Measurements from ENCODE around the gene GNS.

Gene GNS

DNA sequence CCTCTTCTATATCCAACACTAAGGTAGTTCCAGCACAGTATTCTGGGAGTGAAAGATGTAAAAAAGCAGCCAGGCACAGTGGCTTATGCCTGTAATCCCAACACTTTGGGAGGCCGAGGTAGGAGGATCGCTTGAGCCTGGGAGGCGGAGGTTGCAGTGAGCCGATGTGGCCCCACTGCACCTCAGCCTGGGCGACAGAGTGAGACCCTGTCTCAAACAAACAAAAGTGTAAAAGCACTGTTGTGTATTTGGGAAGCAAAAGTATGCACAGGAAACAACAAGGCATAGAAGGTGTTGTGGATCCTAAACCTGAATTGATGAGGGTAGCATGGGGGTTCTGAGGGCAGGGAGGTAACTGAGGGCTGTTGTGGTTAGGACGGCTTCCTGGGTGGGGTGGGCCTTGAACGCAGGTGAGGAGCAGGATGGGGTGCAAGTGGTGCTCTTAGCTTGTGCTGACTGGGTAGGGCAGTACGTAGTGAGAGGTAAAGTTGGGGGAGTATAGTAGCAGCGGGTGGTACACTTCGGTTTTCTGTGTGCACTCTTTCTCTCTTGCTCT, 84.8 kb downstream of the GNS start:
- DNase-seq (ENCODE audit: low read depth in 2 of 2), result no peak

GRCh38 chr12:64673490-64674169, 85.6 kb downstream of the GNS start:
- no peak for DNase-seq (ENCODE audit: low read depth in 2 of 2)

DNA sequence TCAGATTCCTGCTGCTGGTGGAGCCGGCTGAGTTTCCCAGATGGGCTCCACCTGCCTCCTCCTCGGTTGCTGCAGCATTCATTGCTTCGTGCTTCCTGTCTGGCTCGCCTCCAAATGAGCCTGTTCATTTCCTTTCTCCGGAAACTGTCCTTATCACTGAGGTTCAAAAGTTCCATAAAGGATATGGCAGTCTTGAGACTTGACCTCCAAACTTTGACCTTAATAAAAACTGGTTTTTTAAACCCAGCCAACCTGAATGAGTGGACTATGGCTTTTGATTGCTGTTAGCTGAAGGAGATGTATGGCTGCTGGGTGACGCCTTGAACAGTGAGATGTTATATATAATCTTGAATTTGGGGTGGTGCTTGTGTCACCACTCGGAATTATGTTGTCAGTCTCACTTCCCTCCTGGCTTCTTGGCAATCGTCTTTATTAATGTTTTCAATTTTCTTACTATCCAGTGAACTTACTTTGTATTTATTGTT, 86.2 kb downstream of the GNS start:
- no peak for DNase-seq (ENCODE audit: low read depth in 2 of 2)

- no peak for DNase-seq (ENCODE audit: low read depth in 2 of 2)
Observed at GRCh38 chr12:64671681-64672080, 87.5 kb downstream of the GNS start.

DNA sequence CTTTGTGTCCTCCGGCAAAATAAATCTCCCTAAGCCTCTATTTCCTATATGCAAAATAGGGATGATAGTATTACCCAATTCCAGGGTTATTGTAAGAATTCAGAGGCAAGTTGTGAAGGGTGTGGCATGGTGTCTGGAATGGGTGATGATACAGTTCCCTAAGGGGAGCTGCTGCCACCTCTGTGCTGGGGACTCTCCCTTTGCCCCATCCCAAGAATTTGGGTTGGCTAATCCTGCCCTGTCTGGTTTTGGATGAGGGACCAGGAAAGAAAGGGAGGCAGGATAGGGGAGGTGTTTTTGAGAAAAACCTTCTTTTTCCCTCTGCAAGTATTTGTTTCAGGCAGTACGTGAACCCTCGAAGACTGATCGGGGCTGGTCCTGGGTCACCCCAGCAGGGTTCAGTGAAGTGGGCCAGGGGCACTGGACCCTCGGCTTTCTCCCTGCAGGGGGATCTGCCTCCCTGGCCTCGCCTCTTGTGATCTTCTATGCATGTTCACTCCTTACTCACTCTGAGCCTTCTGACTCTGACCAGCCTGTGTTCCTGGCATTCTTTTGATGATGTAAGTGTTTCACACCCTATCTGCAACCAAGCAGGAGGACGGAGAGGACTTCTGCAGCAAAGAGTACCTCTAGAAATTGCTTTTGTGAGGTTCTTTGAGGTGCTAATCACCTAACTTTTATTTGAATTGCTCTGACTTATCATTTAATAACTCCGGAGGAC, 88.1 kb downstream of the GNS start:
- DNase-seq (ENCODE audit: low read depth in 2 of 2), result no peak

- no peak for DNase-seq (ENCODE audit: low read depth in 2 of 2)
Observed at GRCh38 chr12:64670019-64670418, 89.2 kb downstream of the GNS start.

DNA sequence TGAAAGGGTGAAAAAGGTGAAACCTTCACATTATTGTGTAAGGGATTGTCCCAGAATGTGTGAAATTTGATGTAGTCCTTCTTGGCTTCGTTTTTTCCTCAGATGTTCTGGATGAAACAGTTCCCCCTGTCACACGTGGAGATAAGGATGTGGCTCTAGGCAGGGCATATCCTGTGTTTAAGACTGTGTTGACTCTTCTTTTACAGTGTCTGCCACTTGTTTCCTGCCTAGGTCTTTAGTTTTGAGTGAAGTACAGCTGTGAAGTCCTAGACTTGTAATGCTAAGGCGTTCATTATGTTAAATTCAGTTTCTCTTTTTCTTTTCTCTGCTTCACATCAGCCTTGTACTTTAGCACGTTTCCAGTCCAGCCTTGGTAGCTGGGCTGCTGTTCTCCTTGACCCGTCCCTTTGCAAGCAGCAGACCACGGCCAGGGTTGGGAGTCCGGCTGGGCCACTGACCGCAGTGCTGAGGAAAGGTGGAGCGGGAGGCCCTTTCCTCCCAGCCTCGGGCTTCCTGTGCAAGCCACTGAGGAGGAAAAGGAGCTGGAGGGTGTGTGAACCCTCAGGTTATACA, 89.8 kb downstream of the GNS start:
- DNase-seq (ENCODE audit: low read depth in 2 of 2), result no peak

DNA sequence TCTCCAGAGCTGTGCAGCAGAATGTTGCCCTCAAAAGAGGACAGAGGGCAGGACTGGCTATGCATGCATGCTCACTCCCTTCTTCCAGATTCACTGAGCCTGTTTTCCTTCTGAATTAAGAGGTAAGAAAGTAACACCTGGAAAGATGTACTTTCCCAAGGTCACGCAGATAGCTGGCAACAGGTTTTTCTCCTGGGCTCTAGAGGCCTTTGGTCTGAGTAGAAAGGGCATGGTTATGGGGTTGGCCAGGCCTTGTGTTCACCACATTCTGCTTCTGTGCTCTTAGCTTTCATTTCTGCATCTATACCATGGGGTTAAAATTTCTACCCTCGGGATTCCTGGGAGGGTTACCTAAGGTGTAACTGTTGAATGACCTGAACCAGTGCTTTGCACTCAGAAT, 91.4 kb downstream of the GNS start:
- no peak for DNase-seq (ENCODE audit: low read depth in 2 of 2)

DNA sequence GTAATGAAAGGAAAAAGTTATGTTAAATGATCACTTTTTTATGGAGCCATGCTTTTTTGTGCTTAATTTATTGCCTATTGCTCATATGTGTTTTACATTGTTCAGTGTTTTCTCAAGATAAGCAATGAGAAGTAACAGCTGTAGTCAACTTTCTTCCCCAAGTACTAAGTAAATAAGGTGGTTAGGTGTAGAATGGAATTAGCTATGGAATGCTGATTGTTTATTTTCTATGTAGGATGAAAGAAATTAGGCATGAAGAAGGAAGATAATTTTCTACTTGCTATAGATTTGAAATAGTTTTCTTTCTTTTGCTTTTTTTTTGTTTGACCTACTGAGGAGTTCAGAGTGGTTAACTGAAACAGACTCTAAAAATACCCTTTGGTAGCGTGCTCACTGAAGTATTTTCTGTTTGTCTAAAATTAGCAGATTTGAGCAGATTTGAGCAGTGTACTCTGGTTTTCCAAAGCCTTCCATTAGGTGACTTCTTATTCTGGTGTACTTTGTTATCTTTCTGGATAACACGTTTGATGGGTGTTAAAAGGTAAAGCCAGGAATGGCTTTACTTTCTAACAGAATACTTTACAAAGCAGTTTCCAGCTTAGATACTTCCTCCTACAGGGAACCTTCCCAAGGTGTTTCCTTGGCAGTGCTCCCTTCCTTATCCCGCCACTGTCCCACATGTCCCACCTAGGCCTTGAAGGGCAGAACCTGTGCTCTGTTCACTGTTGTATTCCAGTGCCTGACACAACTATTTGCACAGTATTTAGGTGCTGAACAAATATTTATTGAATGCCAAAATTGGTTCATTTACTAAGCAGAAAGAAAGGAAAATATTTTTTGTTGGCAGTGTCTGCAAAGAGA, 92.9 kb downstream of the GNS start:
- DNase-seq (ENCODE audit: low read depth in 2 of 2), result no peak

- no peak for DNase-seq (ENCODE audit: low read depth in 2 of 2)
Observed at GRCh38 chr12:64665514-64665913, 93.7 kb downstream of the GNS start.

Measured in stimulated activated CD4-positive, alpha-beta T cell treated with anti-CD3 and anti-CD28 coated beads, Interleukin-15, amount 100 ng/mL, for 48 hours (primary cell).